Caco-2 (cell line): ENCODE measurements around the gene BMP7. TPM values are rescaled to one million over a fixed set of nuclear protein-coding genes. Genes with fewer than 3 reads are reported as not detected.

Experiments used
- BruUV-seq: library from RNA; stranded (reverse); fragments of 400-500 nt; replicated peaks from 2 replicates; lab custom pipeline; 2021; lab: Mats Ljungman, UMichigan
- CTCF ChIA-PET: fragments of 300-600 bp; sonication (Branson Sonifier 250); formaldehyde crosslinking; loops from one replicate; lab custom pipeline; 2022; ENCODE audit warnings: antibody characterized with exemption; lab: Charles Lee
- POLR2A ChIA-PET: fragments of 300-600 bp; sonication (Branson Sonifier 250); formaldehyde crosslinking; loops from one replicate; lab custom pipeline; 2022; ENCODE audit warnings: antibody characterized with exemption; lab: Charles Lee
- DNase-seq, 2 experiments: peaks; one replicate each; pipeline versions ENCODE4 v3.0.0 to v3.0.0-alpha.2; 2020 to 2022
- H3K27me3 ChIP-seq: replicated peaks from 2 replicates; pipeline ENCODE4 v1.6.0; 2011; ENCODE audit warnings: low read length; ENCODE audit not compliant: control insufficient read depth, insufficient read depth
- H3K36me3 ChIP-seq: 2 replicates; pipeline ENCODE4 v1.5.1; 2011; ENCODE audit warnings: low read length; ENCODE audit not compliant: control insufficient read depth, insufficient read depth
- H3K4me1 ChIP-seq: fragments of 250-450 bp; sonication (Bioruptor Pico); 2 replicates; pipeline ENCODE4 v1.5.1; 2020; ENCODE audit warnings: mild to moderate bottlenecking
- H3K4me3 ChIP-seq: 2 replicates; pipeline ENCODE4 v1.5.1; 2011; ENCODE audit warnings: low read depth, mild to moderate bottlenecking, control low read depth, low read length
- H3K9me3 ChIP-seq: fragments of 250-450 bp; sonication (Bioruptor Pico); 2 replicates; pipeline ENCODE4 v1.5.1; 2020; ENCODE audit warnings: mild to moderate bottlenecking, moderate library complexity
- H3K27ac Mint-ChIP-seq: one replicate; pipeline ENCODE4 v1.8.0; 2022; ENCODE audit warnings: mixed read lengths; ENCODE audit not compliant: unreplicated experiment
- H3K27me3 Mint-ChIP-seq: one replicate; pipeline ENCODE4 v1.8.0; 2022; ENCODE audit warnings: mixed read lengths; ENCODE audit not compliant: insufficient read depth, unreplicated experiment
- H3K36me3 Mint-ChIP-seq: one replicate; pipeline ENCODE4 v1.8.0; 2022; ENCODE audit warnings: mild to moderate bottlenecking, mixed read lengths; ENCODE audit not compliant: insufficient read depth, unreplicated experiment
- H3K4me1 Mint-ChIP-seq: one replicate; pipeline ENCODE4 v1.8.0; 2022; ENCODE audit warnings: low read depth, mixed read lengths; ENCODE audit not compliant: unreplicated experiment
- H3K4me3 Mint-ChIP-seq: one replicate; pipeline ENCODE4 v1.8.0; 2022; ENCODE audit warnings: mild to moderate bottlenecking, moderate library complexity, mixed read lengths; ENCODE audit not compliant: unreplicated experiment
- H3K9me3 Mint-ChIP-seq: one replicate; pipeline ENCODE4 v1.8.0; 2022; ENCODE audit warnings: mixed read lengths; ENCODE audit not compliant: unreplicated experiment
- CTCF ChIP-seq, 2 experiments: fragments of 200-600 bp in 1 of 2; IDR thresholded peaks; 1 replicate in 1 of 2; 2 replicates in 1 of 2; pipeline versions ENCODE4 v1.5.1 to v1.8.0; 2011 to 2022; ENCODE audit warnings: antibody characterized with exemption in 1 of 2, control low read depth in 1 of 2, inconsistent platforms in 1 of 2, low read depth in 1 of 2, low read length in 1 of 2, mild to moderate bottlenecking in 1 of 2, moderate library complexity in 1 of 2; ENCODE audit not compliant: insufficient read depth in 1 of 2, severe bottlenecking in 1 of 2, unreplicated experiment in 1 of 2
- intact Hi-C: fragments of 100-400 bp; cut with micrococcal nuclease; formaldehyde crosslinking; loops from one replicate; pipeline ENCODE4 v1.10.0; 2022; ENCODE audit not compliant: unreplicated experiment
- total RNA-seq: library from RNA; stranded (reverse); gene quantifications from 2 replicates; pipeline ENCODE4 v1.2.3, GENCODE V29; 2022

Gene BMP7
- total RNA-seq, 1 experiment from 2014 or later, result 317 TPM

- H3K9me3 Mint-ChIP-seq, result no peaks in the 10 kb centered on the region
- CTCF ChIA-PET, result no interaction called here
- POLR2A ChIA-PET, result no interaction called here
These were observed 99.2 kb downstream of the BMP7 start for GRCh38 chr20:57167292-57167655.

GRCh38 chr20:57166568-57167291, 99.7 kb downstream of the BMP7 start:
- CTCF ChIA-PET, result no interaction called here
- H3K27ac Mint-ChIP-seq, result peak overlapping the region; percentile 29
- no peak for DNase-seq

More at GRCh38 chr20:57167292-57167655, 99.2 kb downstream of the BMP7 start:
- no peak for DNase-seq
- Histone ChIP-seq H3K27me3 (no peaks in the 10 kb centered on the region), H3K36me3 (no peaks in the 10 kb centered on the region), H3K9me3 (no peaks in the 10 kb centered on the region), H3K4me3 (no peak overlapping the region), H3K4me1 (peaks cover 15% of the 10 kb centered on the region)
- peak overlapping the region; percentile 4 for H3K27ac Mint-ChIP-seq
- BruUV-seq, result no TSS peak
- no peak for TF ChIP-seq CTCF (IDR thresholded peaks at IDR 0.05; ENCODE audit: insufficient read depth in 1 of 2, low read depth in 1 of 2, low read length in 1 of 2, severe bottlenecking in 1 of 2, unreplicated experiment in 1 of 2)
- intact Hi-C loops, result no loop called here
- H3K36me3 Mint-ChIP-seq, result peaks cover 86% of the 10 kb centered on the region
- no peaks in the 10 kb centered on the region for H3K27me3 Mint-ChIP-seq
- peaks cover 15% of the 10 kb centered on the region for H3K4me1 Mint-ChIP-seq
- H3K4me3 Mint-ChIP-seq, result no peak overlapping the region

GRCh38 chr20:57165427-57166004, 100.9 kb downstream of the BMP7 start:
- no peak overlapping the region for H3K4me3 Mint-ChIP-seq
- Histone ChIP-seq H3K27me3 (no peaks in the 10 kb centered on the region), H3K4me3 (no peak overlapping the region), H3K4me1 (peaks cover 15% of the 10 kb centered on the region), H3K9me3 (no peaks in the 10 kb centered on the region), H3K36me3 (no peaks in the 10 kb centered on the region)
- peaks cover 68% of the 10 kb centered on the region for H3K36me3 Mint-ChIP-seq
- no TSS peak for BruUV-seq
- H3K4me1 Mint-ChIP-seq, result peaks cover 11% of the 10 kb centered on the region
- POLR2A ChIA-PET, result no interaction called here
- no peak for TF ChIP-seq CTCF (IDR thresholded peaks at IDR 0.05; ENCODE audit: insufficient read depth in 1 of 2, low read depth in 1 of 2, low read length in 1 of 2, severe bottlenecking in 1 of 2, unreplicated experiment in 1 of 2)
- intact Hi-C loops, result no loop called here
- H3K9me3 Mint-ChIP-seq, result no peaks in the 10 kb centered on the region
- H3K27me3 Mint-ChIP-seq, result no peaks in the 10 kb centered on the region
- H3K27ac Mint-ChIP-seq, result peak overlapping the region; percentile 29
- DNase-seq, result no peak
- CTCF ChIA-PET, result no interaction called here

More at GRCh38 chr20:57166568-57167291, 99.7 kb downstream of the BMP7 start:
- Histone ChIP-seq H3K36me3 (no peaks in the 10 kb centered on the region), H3K4me1 (peaks cover 15% of the 10 kb centered on the region), H3K27me3 (no peaks in the 10 kb centered on the region), H3K9me3 (no peaks in the 10 kb centered on the region), H3K4me3 (no peak overlapping the region)
- H3K27me3 Mint-ChIP-seq, result no peaks in the 10 kb centered on the region
- no TSS peak for BruUV-seq
- TF ChIP-seq CTCF (IDR thresholded peaks at IDR 0.05; ENCODE audit: insufficient read depth in 1 of 2, low read depth in 1 of 2, low read length in 1 of 2, severe bottlenecking in 1 of 2, unreplicated experiment in 1 of 2), result no peak
- H3K4me3 Mint-ChIP-seq, result no peak overlapping the region
- POLR2A ChIA-PET, result no interaction called here
- peaks cover 80% of the 10 kb centered on the region for H3K36me3 Mint-ChIP-seq
- H3K9me3 Mint-ChIP-seq, result no peaks in the 10 kb centered on the region
- peaks cover 11% of the 10 kb centered on the region for H3K4me1 Mint-ChIP-seq
- intact Hi-C loops, result no loop called here
